B cell (primary cell): ENCODE data around the gene GATAD2A. TPM values are rescaled to one million over a fixed set of nuclear protein-coding genes. Genes with fewer than 3 reads are reported as not detected.

ENCODE experiments used
- ATAC-seq: fragments of 200-7000 bp; cut with Tn5 transposase; one replicate; pipeline ENCODE4 v1.10.0; 2021; ENCODE audit warnings: low read depth, mild to moderate bottlenecking, moderate number of reproducible peaks, moderate library complexity
- CTCF ChIA-PET: fragments of 350-600 bp; sonication (Branson Sonifier 250); formaldehyde crosslinking; loops from one replicate; lab custom pipeline; 2021; ENCODE audit warnings: antibody characterized with exemption, inconsistent platforms; lab: Charles Lee
- POLR2A ChIA-PET: fragments of 350-600 bp; sonication (Branson Sonifier 250); formaldehyde crosslinking; loops from one replicate; lab custom pipeline; 2021; ENCODE audit warnings: antibody characterized with exemption; lab: Charles Lee
- DNase-seq: peaks from one replicate; pipeline ENCODE4 v3.0.0; 2013
- H2AFZ ChIP-seq: 2 replicates; pipeline ENCODE4 v1.6.1; 2012; ENCODE audit warnings: mild to moderate bottlenecking, low read depth, low read length; ENCODE audit not compliant: insufficient read depth, poor library complexity, severe bottlenecking
- H3K27ac ChIP-seq, 2 donors: 1 replicate in 1 of 2; 2 replicates in 1 of 2; pipeline ENCODE4 v1.5.1; 2012 to 2013; ENCODE audit warnings: low read length in 2 of 2, mild to moderate bottlenecking in 2 of 2, moderate library complexity in 1 of 2
- H3K27me3 ChIP-seq, 4 experiments: fragments of 200-600 bp in 1 of 4; sonication (generic) in 1 of 4; replicated peaks in 1 of 4; 1 replicate in 2 of 4; 2 replicates in 2 of 4; pipeline versions ENCODE4 v1.6.1 to v1.7.0; 2013 to 2016; ENCODE audit warnings: low read length in 3 of 4, mild to moderate bottlenecking in 2 of 4, mixed read lengths in 1 of 4, moderate library complexity in 1 of 4; ENCODE audit not compliant: insufficient read depth in 4 of 4, control insufficient read depth in 3 of 4; ENCODE audit errors: control extremely low read depth in 1 of 4
- H3K36me3 ChIP-seq, 2 experiments: replicated peaks in 1 of 2; 1 replicate in 1 of 2; 2 replicates in 1 of 2; pipeline versions ENCODE4 v1.6.1 to v1.7.1; 2013; ENCODE audit warnings: low read length in 1 of 2; ENCODE audit not compliant: insufficient read depth in 2 of 2, control insufficient read depth in 1 of 2; ENCODE audit errors: control extremely low read depth in 1 of 2, extremely low read depth in 1 of 2
- H3K4me1 ChIP-seq, 2 donors: fragments of 200-600 bp in 1 of 2; sonication (generic) in 1 of 2; 1 replicate in 1 of 2; 2 replicates in 1 of 2; pipeline versions ENCODE4 v1.5.1 to v1.6.1; 2013 to 2017; ENCODE audit warnings: low read length in 2 of 2; ENCODE audit not compliant: control insufficient read depth in 2 of 2, insufficient read depth in 2 of 2
- H3K4me2 ChIP-seq: replicated peaks from 2 replicates; pipeline ENCODE3; 2012; ENCODE audit warnings: mild to moderate bottlenecking, low read depth, low read length; ENCODE audit not compliant: poor library complexity, severe bottlenecking
- H3K4me3 ChIP-seq, 5 experiments: fragments of 200-600 bp in 1 of 5; sonication (generic) in 1 of 5; 1 replicate in 3 of 5; 2 replicates in 2 of 5; pipeline versions ENCODE4 v1.5.1 to v1.7.0; 2011 to 2016; ENCODE audit warnings: low read length in 4 of 5, mild to moderate bottlenecking in 4 of 5, low read depth in 2 of 5, control low read depth in 1 of 5, moderate library complexity in 1 of 5; ENCODE audit not compliant: insufficient read depth in 1 of 5; ENCODE audit errors: control extremely low read depth in 1 of 5, extremely low read depth in 1 of 5
- H3K79me2 ChIP-seq: fragments of 200-600 bp; sonication (generic); one replicate; pipeline ENCODE4 v1.6.0; 2016; ENCODE audit warnings: low read length; ENCODE audit not compliant: control insufficient read depth, insufficient read depth
- H3K9ac ChIP-seq: fragments of 200-600 bp; sonication (generic); 2 replicates; pipeline ENCODE4 v1.6.1; 2017; ENCODE audit warnings: mild to moderate bottlenecking, low read length, moderate library complexity
- H3K9me3 ChIP-seq, 3 donors: one replicate each; pipeline versions ENCODE4 v1.6.1 to v1.7.1; 2013; ENCODE audit warnings: low read length in 2 of 3; ENCODE audit not compliant: control insufficient read depth in 2 of 3, insufficient read depth in 1 of 3; ENCODE audit errors: control extremely low read depth in 1 of 3
- H4K20me1 ChIP-seq: 2 replicates; pipeline ENCODE4 v1.6.0; 2012; ENCODE audit warnings: mild to moderate bottlenecking, low read length; ENCODE audit not compliant: insufficient read depth, control insufficient read depth, poor library complexity, severe bottlenecking
- H3K27ac Mint-ChIP-seq: one replicate; pipeline ENCODE4 v1.8.0; 2021; ENCODE audit warnings: mixed read lengths
- H3K27me3 Mint-ChIP-seq: one replicate; pipeline ENCODE4 v1.8.0; 2021; ENCODE audit warnings: mixed read lengths
- H3K4me1 Mint-ChIP-seq: one replicate; pipeline ENCODE4 v1.8.0; 2021; ENCODE audit warnings: mixed read lengths
- H3K4me3 Mint-ChIP-seq: one replicate; pipeline ENCODE4 v1.8.0; 2021; ENCODE audit warnings: mixed read lengths
- H3K9me3 Mint-ChIP-seq: one replicate; pipeline ENCODE4 v1.8.0; 2022; ENCODE audit warnings: mixed read lengths; ENCODE audit not compliant: insufficient read depth
- EZH2 ChIP-seq: IDR thresholded peaks from 2 replicates; pipeline ENCODE4 v1.6.1; 2012; ENCODE audit warnings: borderline replicate concordance, low read depth, mild to moderate bottlenecking, moderate library complexity, low read length; ENCODE audit not compliant: insufficient read depth, poor library complexity, severe bottlenecking
- WGBS: methylation state at CpG from one replicate; pipeline ENCODE4 v1.1.5; 2013; ENCODE audit warnings: missing lambda C conversion rate; ENCODE audit not compliant: insufficient coverage; 5-methylcytosine and 5-hydroxymethylcytosine counted together
- intact Hi-C: fragments of 100-400 bp; cut with micrococcal nuclease; formaldehyde crosslinking; loops from one replicate; pipeline ENCODE4 v1.10.0; 2022
- polyA plus RNA-seq: library from polyadenylated mRNA; depleted of rRNA; stranded (reverse); fragments of >200 nt; gene quantifications from 2 replicates; pipeline ENCODE4 v1.2.3, GENCODE V29; 2012
- total RNA-seq, 2 donors: library from RNA; stranded (reverse); fragments of 120-200 nt in 1 of 2; gene quantifications; 1 replicate in 1 of 2; 2 replicates in 1 of 2; pipeline versions ENCODE4 v1.2.3 to v1.2.4, GENCODE V29; 2013 to 2022
- TF ChIP-seq, protein P1 (sequence below): fragments of 200-600 bp; IDR thresholded peaks from one replicate; pipeline ENCODE4 v1.8.0; 2022; ENCODE audit warnings: antibody characterized with exemption, mild to moderate bottlenecking

Gene GATAD2A
- total and polyA plus RNA-seq, 2 donors (not counting 1 experiment from before 2014, with no cell fraction given), result 28.8 to 76.3 TPM

DNA sequence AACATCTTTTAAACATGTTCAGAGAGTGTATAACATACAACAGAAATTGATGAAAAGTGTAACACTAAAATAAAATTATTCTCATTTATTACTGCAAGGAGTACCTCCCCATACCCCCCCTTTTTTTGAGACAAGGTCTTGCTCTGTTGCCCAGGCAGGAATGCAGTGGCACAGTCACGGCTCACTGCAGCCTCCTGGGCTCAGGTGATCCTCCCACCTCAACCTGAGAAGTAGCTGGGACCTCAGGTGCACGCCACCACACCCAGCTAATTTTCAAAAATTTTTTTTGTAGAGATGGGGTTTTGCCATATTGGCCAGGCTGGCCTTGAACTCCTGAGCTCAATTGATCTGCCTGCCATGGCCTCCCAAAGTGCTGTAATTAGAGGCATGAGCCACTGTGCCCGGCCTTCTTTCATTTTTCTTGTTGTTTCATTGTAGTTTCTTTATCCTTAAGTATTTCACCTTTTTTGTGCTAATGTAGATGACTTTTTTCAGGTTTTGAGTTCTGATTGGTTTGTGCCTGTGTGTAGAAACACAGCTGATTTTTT is 28.3 kb downstream of the GATAD2A start:
- CTCF ChIA-PET, result no interaction called here
- ATAC-seq (no peak), DNase-seq (no peak)
- Mint-ChIP-seq H3K9me3 (no peaks in the 10 kb centered on the region), H3K27me3 (no peaks in the 10 kb centered on the region), H3K4me3 (no peak overlapping the region), H3K4me1 (peaks cover 69% of the 10 kb centered on the region), H3K27ac (no peak overlapping the region)
- intact Hi-C loops, result no loop called here
- H3K79me2 ChIP-seq, result peaks cover 99% of the 10 kb centered on the region
- POLR2A ChIA-PET, result no interaction called here
- H3K4me3 ChIP-seq, result no peak overlapping the region
- H3K27me3 ChIP-seq, result no peaks in the 10 kb centered on the region
- peaks cover 99% of the 10 kb centered on the region for H4K20me1 ChIP-seq
- H3K4me2 ChIP-seq, result no peak overlapping the region
- H3K27ac ChIP-seq, result no peak overlapping the region
- H3K9me3 ChIP-seq, result no peaks in the 10 kb centered on the region
- no peak overlapping the region for H2AFZ ChIP-seq
- 71% methylated on average over 1 of the region's 3 CpGs for WGBS
- peaks cover 0 to 9% of the 10 kb centered on the region in 2 experiments for H3K36me3 ChIP-seq
- H3K9ac ChIP-seq, result no peak overlapping the region
- H3K4me1 ChIP-seq, result peaks cover 5 to 13% of the 10 kb centered on the region in 2 donors
- TF ChIP-seq, protein P1, sequence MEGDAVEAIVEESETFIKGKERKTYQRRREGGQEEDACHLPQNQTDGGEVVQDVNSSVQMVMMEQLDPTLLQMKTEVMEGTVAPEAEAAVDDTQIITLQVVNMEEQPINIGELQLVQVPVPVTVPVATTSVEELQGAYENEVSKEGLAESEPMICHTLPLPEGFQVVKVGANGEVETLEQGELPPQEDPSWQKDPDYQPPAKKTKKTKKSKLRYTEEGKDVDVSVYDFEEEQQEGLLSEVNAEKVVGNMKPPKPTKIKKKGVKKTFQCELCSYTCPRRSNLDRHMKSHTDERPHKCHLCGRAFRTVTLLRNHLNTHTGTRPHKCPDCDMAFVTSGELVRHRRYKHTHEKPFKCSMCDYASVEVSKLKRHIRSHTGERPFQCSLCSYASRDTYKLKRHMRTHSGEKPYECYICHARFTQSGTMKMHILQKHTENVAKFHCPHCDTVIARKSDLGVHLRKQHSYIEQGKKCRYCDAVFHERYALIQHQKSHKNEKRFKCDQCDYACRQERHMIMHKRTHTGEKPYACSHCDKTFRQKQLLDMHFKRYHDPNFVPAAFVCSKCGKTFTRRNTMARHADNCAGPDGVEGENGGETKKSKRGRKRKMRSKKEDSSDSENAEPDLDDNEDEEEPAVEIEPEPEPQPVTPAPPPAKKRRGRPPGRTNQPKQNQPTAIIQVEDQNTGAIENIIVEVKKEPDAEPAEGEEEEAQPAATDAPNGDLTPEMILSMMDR, result no peak
- TF ChIP-seq EZH2, result no peak

- Mint-ChIP-seq H3K27me3 (no peaks in the 10 kb centered on the region), H3K27ac (no peak overlapping the region), H3K4me3 (no peak overlapping the region), H3K4me1 (peaks cover 67% of the 10 kb centered on the region), H3K9me3 (no peaks in the 10 kb centered on the region)
- ChIA-PET CTCF (no interaction called here), POLR2A (no interaction called here)
- Histone ChIP-seq H3K4me1 (peaks cover 5 to 13% of the 10 kb centered on the region in 2 donors), H3K9me3 (no peaks in the 10 kb centered on the region), H3K79me2 (peaks cover 99% of the 10 kb centered on the region), H2AFZ (no peak overlapping the region), H3K36me3 (peaks cover 0 to 6% of the 10 kb centered on the region in 2 experiments), H3K27ac (no peak overlapping the region), H4K20me1 (peaks cover 99% of the 10 kb centered on the region), H3K4me3 (no peak overlapping the region), H3K27me3 (no peaks in the 10 kb centered on the region), H3K4me2 (no peak overlapping the region), H3K9ac (no peak overlapping the region)
- no peak for DNase-seq
- intact Hi-C loops, result no loop called here
- 100% methylated on average over 7 of the region's 8 CpGs for WGBS
- no peak for ATAC-seq
- TF ChIP-seq EZH2, result no peak
- TF ChIP-seq, protein P1, result no peak
Observed at GRCh38 chr19:19434483-19435045, 29.1 kb downstream of the GATAD2A start.
